ENCODE data around the gene FMNL2.

Gene FMNL2

GRCh38 chr2:152352616-152353015 is 17.6 kb downstream of the FMNL2 start:
- Histone ChIP-seq H3K4me1 (ENCODE audit: insufficient read depth, low read length, severe bottlenecking) (no peaks in the 10 kb centered on the region), H3K9ac (ENCODE audit: low read length) (no peak overlapping the region), H3K79me2 (ENCODE audit: insufficient read depth, low read length) (no peaks in the 10 kb centered on the region), H3K9me2 (ENCODE audit: low read depth, low read length) (no peaks in the 10 kb centered on the region), H3K36me3 (ENCODE audit: insufficient read depth, low read length) (no peaks in the 10 kb centered on the region), H3K27me3 (ENCODE audit: insufficient read depth, low read length) (no peaks in the 10 kb centered on the region), H4K20me1 (ENCODE audit: insufficient read depth, low read length) (no peaks in the 10 kb centered on the region), H2AFZ (ENCODE audit: low read length) (no peak overlapping the region), H3K9me3 (ENCODE audit: low read length) (no peaks in the 10 kb centered on the region), H3K27ac (ENCODE audit: low read depth, low read length, poor library complexity, severe bottlenecking) (no peak overlapping the region), H3F3A (ENCODE audit: insufficient read depth, low read length) (no peaks in the 10 kb centered on the region), H3K4me2 (ENCODE audit: low read length) (no peak overlapping the region), H3K4me3 (ENCODE audit: low read depth, low read length, poor library complexity, severe bottlenecking) (no peak overlapping the region)
- TF ChIP-seq CTCF (IDR thresholded peaks at IDR 0.05; ENCODE audit: low read length): no peak
- TF ChIP-seq EZH2 (IDR thresholded peaks at IDR 0.05; ENCODE audit: borderline replicate concordance, low read length): no peak

GRCh38 chr2:152353364-152353763 is 18.4 kb downstream of the FMNL2 start:
- no peaks in the 10 kb centered on the region for H3K4me1 ChIP-seq (ENCODE audit: insufficient read depth, low read length, severe bottlenecking)
- H4K20me1 ChIP-seq (ENCODE audit: insufficient read depth, low read length): no peaks in the 10 kb centered on the region
- H3K27ac ChIP-seq (ENCODE audit: low read depth, low read length, poor library complexity, severe bottlenecking): no peak overlapping the region
- H3K9me3 ChIP-seq (ENCODE audit: low read length): no peaks in the 10 kb centered on the region
- H3K27me3 ChIP-seq (ENCODE audit: insufficient read depth, low read length): no peaks in the 10 kb centered on the region
- H3K36me3 ChIP-seq (ENCODE audit: insufficient read depth, low read length): no peaks in the 10 kb centered on the region
- no peaks in the 10 kb centered on the region for H3K9me2 ChIP-seq (ENCODE audit: low read depth, low read length)
- H3F3A ChIP-seq (ENCODE audit: insufficient read depth, low read length): no peaks in the 10 kb centered on the region
- H3K79me2 ChIP-seq (ENCODE audit: insufficient read depth, low read length): no peaks in the 10 kb centered on the region
- no peak overlapping the region for H3K4me3 ChIP-seq (ENCODE audit: low read depth, low read length, poor library complexity, severe bottlenecking)
- no peak overlapping the region for H3K9ac ChIP-seq (ENCODE audit: low read length)
- TF ChIP-seq EZH2 (IDR thresholded peaks at IDR 0.05; ENCODE audit: borderline replicate concordance, low read length): no peak
- no peak for TF ChIP-seq CTCF (IDR thresholded peaks at IDR 0.05; ENCODE audit: low read length)
- no peak overlapping the region for H3K4me2 ChIP-seq (ENCODE audit: low read length)
- H2AFZ ChIP-seq (ENCODE audit: low read length): no peak overlapping the region

GRCh38 chr2:152354069-152354755 is 19.2 kb downstream of the FMNL2 start:
- H3K9ac ChIP-seq (ENCODE audit: low read length): no peak overlapping the region
- H4K20me1 ChIP-seq (ENCODE audit: insufficient read depth, low read length): no peaks in the 10 kb centered on the region

More at GRCh38 chr2:152354069-152354755, 19.2 kb downstream of the FMNL2 start:
- no peaks in the 10 kb centered on the region for H3K9me3 ChIP-seq (ENCODE audit: low read length)
- H3K4me3 ChIP-seq (ENCODE audit: low read depth, low read length, poor library complexity, severe bottlenecking): no peak overlapping the region
- TF ChIP-seq CTCF (IDR thresholded peaks at IDR 0.05; ENCODE audit: low read length): no peak
- no peak for TF ChIP-seq EZH2 (IDR thresholded peaks at IDR 0.05; ENCODE audit: borderline replicate concordance, low read length)
- H2AFZ ChIP-seq (ENCODE audit: low read length): no peak overlapping the region
- no peaks in the 10 kb centered on the region for H3K36me3 ChIP-seq (ENCODE audit: insufficient read depth, low read length)
- H3K79me2 ChIP-seq (ENCODE audit: insufficient read depth, low read length): no peaks in the 10 kb centered on the region
- H3K4me1 ChIP-seq (ENCODE audit: insufficient read depth, low read length, severe bottlenecking): no peaks in the 10 kb centered on the region
- no peak overlapping the region for H3K4me2 ChIP-seq (ENCODE audit: low read length)
- no peaks in the 10 kb centered on the region for H3K27me3 ChIP-seq (ENCODE audit: insufficient read depth, low read length)
- H3F3A ChIP-seq (ENCODE audit: insufficient read depth, low read length): no peaks in the 10 kb centered on the region
- H3K27ac ChIP-seq (ENCODE audit: low read depth, low read length, poor library complexity, severe bottlenecking): no peak overlapping the region
- H3K9me2 ChIP-seq (ENCODE audit: low read depth, low read length): no peaks in the 10 kb centered on the region
